ENCODE measurements around the gene PGP.

DNA sequence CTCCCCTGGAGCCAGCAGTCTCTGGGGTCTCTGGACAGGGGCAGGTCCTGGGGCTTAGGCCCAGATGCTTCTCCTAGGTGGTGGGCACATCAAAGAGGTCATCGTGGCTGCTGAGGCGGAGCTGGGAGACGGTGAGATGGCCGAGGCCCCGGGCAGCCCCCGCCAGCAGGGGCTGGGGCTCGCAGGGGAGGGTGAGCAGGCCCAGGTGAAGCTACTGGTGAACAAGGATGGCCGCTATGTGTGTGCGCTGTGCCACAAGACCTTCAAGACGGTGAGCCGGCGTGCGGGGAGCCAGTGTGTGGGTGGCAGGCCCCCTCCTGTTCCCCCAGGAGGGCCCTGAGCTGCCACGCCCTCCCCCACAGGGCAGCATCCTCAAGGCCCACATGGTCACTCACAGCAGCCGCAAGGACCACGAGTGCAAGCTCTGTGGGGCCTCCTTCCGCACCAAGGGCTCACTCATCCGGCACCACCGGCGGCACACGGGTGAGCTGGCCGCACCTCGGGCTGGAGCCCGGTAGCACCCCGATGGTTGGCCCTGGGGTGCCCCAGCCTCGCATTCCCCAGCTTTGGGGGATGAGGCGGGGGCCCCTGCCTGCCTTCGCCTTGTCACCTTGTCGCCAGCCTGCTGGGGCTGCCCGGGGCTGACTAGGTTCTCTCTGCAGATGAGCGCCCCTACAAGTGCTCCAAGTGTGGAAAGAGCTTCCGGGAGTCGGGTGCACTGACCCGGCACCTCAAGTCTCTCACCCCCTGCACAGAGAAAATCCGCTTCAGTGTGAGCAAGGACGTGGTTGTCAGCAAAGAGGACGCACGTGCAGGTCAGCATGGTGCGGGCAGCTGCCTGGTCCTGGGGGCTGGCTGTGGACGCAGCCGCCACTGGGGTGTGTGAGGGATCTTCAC is 17.7 kb upstream of the PGP start:
- TF ChIP-seq EP300 (IDR thresholded peaks at IDR 0.05) = no peak
- no peak for TF ChIP-seq POLR2A (IDR thresholded peaks at IDR 0.05)
- no peak for TF ChIP-seq CTCF (IDR thresholded peaks at IDR 0.05)
